K562 (cell line): ENCODE measurements around the gene GPR107. TPM values are rescaled to one million over a fixed set of nuclear protein-coding genes. Genes with fewer than 3 reads are reported as not detected.

ENCODE experiments used
- ATAC-seq: fragments of 200-7000 bp; cut with Tn5 transposase; 3 replicates; pipeline ENCODE4 v1.9.1; 2020; ENCODE audit warnings: moderate library complexity
- BruUV-seq: library from RNA; stranded (reverse); fragments of 400-500 nt; replicated peaks from 2 replicates; lab custom pipeline; 2021; lab: Mats Ljungman, UMichigan
- CTCF ChIA-PET: fragments of 300-600 bp; formaldehyde crosslinking; extraction: SDS; loops from one replicate; lab custom pipeline; 2021; ENCODE audit warnings: low intra/inter-chr PET ratio; lab: Yijun Ruan, JAX
- POLR2A ChIA-PET: fragments of 300-600, 350-650 bp; sonication (Branson Sonifier 250); formaldehyde crosslinking; extraction: SDS; loops from one replicate; lab custom pipeline; 2021; ENCODE audit warnings: antibody characterized with exemption, inconsistent platforms; lab: Yijun Ruan, JAX
- DNase-seq, 4 experiments: peaks; one replicate each; pipeline versions ENCODE4 v3.0.0 to v3.0.0-alpha.2; 2011 to 2018; ENCODE audit warnings: low spot score in 3 of 4, mixed read lengths in 3 of 4; ENCODE audit errors: extremely low read depth in 1 of 4
- FAIRE-seq: peaks from 2 replicates; lab custom pipeline; 2011; peaks lifted over from hg19 to GRCh38; lab: Jason Lieb, UNC
- H2AFZ ChIP-seq: 2 replicates; pipeline ENCODE4 v1.6.0; 2011; ENCODE audit warnings: low read depth, low read length, control low read depth, inconsistent platforms
- H3K27ac ChIP-seq: fragments of 200-600 bp; 3 replicates; pipeline ENCODE4 v1.8.0; 2011; ENCODE audit warnings: low read depth, mild to moderate bottlenecking, control low read depth, inconsistent platforms, low read length, moderate library complexity, mixed read lengths; ENCODE audit errors: extremely low read depth
- H3K27me3 ChIP-seq, 2 experiments: fragments of 300-600 bp in 1 of 2; 2 replicates in 1 of 2; 3 replicates in 1 of 2; pipeline versions ENCODE4 v1.6.0 to v1.8.0; 2011; ENCODE audit warnings: inconsistent platforms in 2 of 2, low read length in 2 of 2, mild to moderate bottlenecking in 1 of 2, mixed read lengths in 1 of 2, moderate library complexity in 1 of 2; ENCODE audit not compliant: control insufficient read depth in 2 of 2, insufficient read depth in 2 of 2
- H3K36me3 ChIP-seq: fragments of 300-600 bp; 3 replicates; pipeline ENCODE4 v1.8.0; 2011; ENCODE audit warnings: mild to moderate bottlenecking, low read length, inconsistent platforms; ENCODE audit not compliant: control insufficient read depth, insufficient read depth
- H3K4me1 ChIP-seq, 2 experiments: fragments of 200-600 bp in 1 of 2; replicated peaks in 1 of 2; 2 replicates in 1 of 2; 3 replicates in 1 of 2; pipeline versions ENCODE4 v1.5.1 to v1.8.0; 2011; ENCODE audit warnings: inconsistent platforms in 2 of 2, low read length in 2 of 2, mild to moderate bottlenecking in 1 of 2, mixed read lengths in 1 of 2, moderate library complexity in 1 of 2; ENCODE audit not compliant: control insufficient read depth in 2 of 2, insufficient read depth in 2 of 2
- H3K4me2 ChIP-seq: 2 replicates; pipeline ENCODE4 v1.6.1; 2011; ENCODE audit warnings: low read length, control low read depth, inconsistent platforms, mixed read lengths; ENCODE audit not compliant: insufficient read depth
- H3K4me3 ChIP-seq: fragments of 200-600 bp; sonication (generic), shearing (Covaris generic); 2 replicates; pipeline ENCODE4 v1.5.1; 2016; ENCODE audit warnings: control low read depth, inconsistent platforms
- H3K79me2 ChIP-seq: fragments of 200-600 bp; 3 replicates; pipeline ENCODE4 v1.8.0; 2011; ENCODE audit warnings: low read length, inconsistent platforms; ENCODE audit not compliant: control insufficient read depth, insufficient read depth
- H3K9ac ChIP-seq, 2 experiments: 2 replicates each; pipeline versions ENCODE4 v1.6.0 to v1.6.1; 2011; ENCODE audit warnings: low read depth in 2 of 2, low read length in 2 of 2, control low read depth in 1 of 2, inconsistent platforms in 1 of 2, mild to moderate bottlenecking in 1 of 2, mixed read lengths in 1 of 2; ENCODE audit not compliant: insufficient read depth in 1 of 2
- H3K9me1 ChIP-seq: one replicate; pipeline ENCODE4 v1.6.0; 2011; ENCODE audit warnings: inconsistent platforms, mild to moderate bottlenecking, low read length, moderate library complexity; ENCODE audit not compliant: control insufficient read depth, insufficient read depth
- H3K9me3 ChIP-seq: replicated peaks from 2 replicates; pipeline ENCODE4 v1.5.1; 2011; ENCODE audit warnings: low read depth, low read length, inconsistent platforms; ENCODE audit not compliant: control insufficient read depth, insufficient read depth
- H4K20me1 ChIP-seq: replicated peaks from 2 replicates; pipeline ENCODE4 v1.6.1; 2011; ENCODE audit warnings: low read length, inconsistent platforms, mixed read lengths; ENCODE audit not compliant: control insufficient read depth, insufficient read depth
- ATF7 ChIP-seq: fragments of 450-650 bp; IDR thresholded peaks from 2 replicates; pipeline ENCODE4 v1.7.1; 2014; ENCODE audit warnings: mild to moderate bottlenecking, moderate library complexity
- BRF1 ChIP-seq: IDR thresholded peaks from 3 replicates; pipeline ENCODE4 v1.6.1; 2011; ENCODE audit warnings: borderline replicate concordance, mild to moderate bottlenecking; ENCODE audit not compliant: insufficient read length; ENCODE audit errors: extremely low read depth
- CBFA2T2 ChIP-seq: fragments of 450-650 bp; conservative IDR thresholded peaks from 2 replicates; pipeline ENCODE4 v1.6.1; 2017; ENCODE audit warnings: mild to moderate bottlenecking
- ETV1 ChIP-seq: fragments of 450-650 bp; conservative IDR thresholded peaks from 2 replicates; pipeline ENCODE4 v1.6.1; 2016; ENCODE audit warnings: missing genetic modification characterization, control low read depth, low read depth, missing compliant biosample characterization
- ETV6 ChIP-seq, 3 experiments: fragments of 150-350 bp in 1 of 3; sonication (generic) in 1 of 3; formaldehyde crosslinking in 1 of 3; IDR thresholded peaks; 2 replicates each; pipeline versions ENCODE4 v1.6.1 to v1.8.0; 2014 to 2022; ENCODE audit warnings: borderline replicate concordance in 2 of 3, low read depth in 2 of 3, antibody characterized with exemption in 1 of 3, low read length in 1 of 3, mild to moderate bottlenecking in 1 of 3, missing genetic modification reagents in 1 of 3
- HDAC2 ChIP-seq: fragments of 450-650 bp; IDR thresholded peaks from 2 replicates; pipeline ENCODE4 v1.6.1; 2016; ENCODE audit warnings: mild to moderate bottlenecking
- HNRNPK ChIP-seq: fragments of 200-400 bp; formaldehyde crosslinking; IDR thresholded peaks from one replicate; pipeline ENCODE4 v1.6.1; 2018; ENCODE audit warnings: mild to moderate bottlenecking, low read depth, low read length; ENCODE audit not compliant: poor library complexity, severe bottlenecking
- MEIS2 ChIP-seq: fragments of 450-650 bp; IDR thresholded peaks from 2 replicates; pipeline ENCODE4 v1.6.1; 2014; ENCODE audit warnings: mild to moderate bottlenecking; ENCODE audit not compliant: partially characterized antibody
- PBX2 ChIP-seq, 2 experiments: IDR thresholded peaks in 1 of 2; conservative IDR thresholded peaks in 1 of 2; 2 replicates each; pipeline ENCODE4 v1.6.1; 2016; ENCODE audit warnings: low read depth in 2 of 2, mild to moderate bottlenecking in 1 of 2, missing compliant biosample characterization in 1 of 2, missing genetic modification characterization in 1 of 2, moderate library complexity in 1 of 2
- POLR2A ChIP-seq: fragments of 450-650 bp; conservative IDR thresholded peaks from 2 replicates; pipeline ENCODE4 v1.6.1; 2016
- RCOR1 ChIP-seq, 2 experiments: IDR thresholded peaks; 2 replicates each; pipeline ENCODE4 v1.6.1; 2012; ENCODE audit warnings: low read depth in 2 of 2, low read length in 2 of 2, borderline replicate concordance in 1 of 2, improper control_type of control experiment in 1 of 2
- SIRT6 ChIP-seq: IDR thresholded peaks from one replicate; pipeline ENCODE4 v1.6.1; 2012; ENCODE audit warnings: low read depth, mild to moderate bottlenecking, control low read depth, inconsistent platforms, low read length, moderate library complexity
- WGBS: fragments of 100-300 bp; shearing (Covaris generic); methylation state at CpG from one replicate; pipeline ENCODE4 v1.1.6; 2016; ENCODE audit warnings: low coverage, mixed read lengths; ENCODE audit not compliant: insufficient coverage; ENCODE audit errors: missing lambda C conversion rate; 5-methylcytosine and 5-hydroxymethylcytosine counted together
- in situ Hi-C: fragments of 300-500 bp; cut with MboI; formaldehyde crosslinking; loops from 4 replicates; pipeline ENCODE4 v1.15.0; 2018; ENCODE audit warnings: inconsistent platforms, mixed read lengths
- intact Hi-C: fragments of 100-400 bp; cut with micrococcal nuclease; formaldehyde crosslinking; loops from 2 replicates; pipeline ENCODE4 v1.14.2; 2022
- polyA plus RNA-seq, 8 experiments: library from polyadenylated mRNA; depleted of rRNA in 4 of 8; stranded (reverse) in 5 of 8; unstranded in 3 of 8; fragments of >200 nt; fragmentation: Nextera tagmentation in 2 of 8; fragmentation: Illumina TruSeq in 1 of 8; extraction: Ambion mirVana in 2 of 8; extraction: Trizol in 1 of 8; gene quantifications; 2 replicates each; pipeline versions ENCODE4 v1.2.1 to v1.2.3, GENCODE V29; 2011 to 2014; ENCODE audit warnings: inconsistent platforms in 1 of 8, missing spikeins in 1 of 8
- total RNA-seq, 7 experiments: library from RNA; depleted of rRNA in 6 of 7; stranded (reverse); fragments of >200 nt in 6 of 7; fragmentation: Illumina TruSeq in 2 of 7; extraction: Trizol in 2 of 7; gene quantifications; 2 replicates each; pipeline versions ENCODE4 v1.2.1 to v1.2.3, GENCODE V29; 2011 to 2021; ENCODE audit warnings: low replicate concordance in 1 of 7

Gene GPR107
- total and polyA plus RNA-seq, 9 of the 15 experiments (the other 6 are each of a cell fraction or from before 2014, with no cell fraction given), result 3.2 to 34.6 (median 14.4) TPM

GRCh38 chr9:130101915-130102314 lies 48.2 kb downstream of the GPR107 start (continued):
- TF ChIP-seq HNRNPK (no peak), CBFA2T2 (no peak), ATF7 (no peak), ETV6 (IDR thresholded peaks at IDR 0.05; ENCODE audit: borderline replicate concordance in 1 of 2, low read depth in 2 of 2, low read length in 1 of 2) (no peak), ETV6 (CRISPR knock-in tag; IDR thresholded peaks at IDR 0.05; ENCODE audit: borderline replicate concordance) (no peak), ETV1 (no peak)
- TF ChIP-seq, all 486 proteins: peak for 0

GRCh38 chr9:130104491-130105193 lies 50.9 kb downstream of the GPR107 start:
- H3K4me2 ChIP-seq, result no peak overlapping the region
- no peaks in the 10 kb centered on the region for H3K9me1 ChIP-seq
- peak; percentile 71 for TF ChIP-seq MEIS2
- TF ChIP-seq PBX2 (CRISPR knock-in tag; IDR thresholded peaks at IDR 0.05; ENCODE audit: low read depth), result no peak
- TF ChIP-seq PBX2 (tag; conservative IDR thresholded peaks at IDR 0.05; ENCODE audit: low read depth), result peak; percentile 51
- peak in 1 of 2 experiments; percentile 79; a peak in 2 of 4 replicates for TF ChIP-seq RCOR1 (IDR thresholded peaks at IDR 0.05; ENCODE audit: borderline replicate concordance in 1 of 2, low read depth in 2 of 2, low read length in 2 of 2)
- 0 out of 2 replicates have a peak, but pooled peaks have one; percentile 24 for TF ChIP-seq HDAC2
- TF ChIP-seq POLR2A, result no peak
- no peak for TF ChIP-seq BRF1
- no peak for TF ChIP-seq SIRT6
- no peaks in the 10 kb centered on the region for H3K79me2 ChIP-seq
- no peaks in the 10 kb centered on the region for H3K27me3 ChIP-seq
- no peak overlapping the region for H3K4me3 ChIP-seq
- ATAC-seq, result no peak
- 78% methylated on average over 4 of the region's 4 CpGs for WGBS
- H4K20me1 ChIP-seq, result peaks cover 9% of the 10 kb centered on the region
- no peak overlapping the region for H3K9ac ChIP-seq
- no peaks in the 10 kb centered on the region for H3K9me3 ChIP-seq
- no peaks in the 10 kb centered on the region; a peak in 1 of 5 replicates for H3K4me1 ChIP-seq
- DNase-seq, result no peak
- H3K27ac ChIP-seq, result no peak overlapping the region
- ChIA-PET CTCF (interaction anchor here (0.9 to 1.2 kb wide), 2 partner anchors 132 to 220 kb away, joined by 3 to 4 read pairs; no protein-coding TSS in a partner anchor), POLR2A (interaction anchor here (0.6 to 1.1 kb wide), 3 partner anchors 11 to 221 kb away, joined by 3 read pairs; no protein-coding TSS in a partner anchor)
- in situ Hi-C loops, result no loop called here
- FAIRE-seq, result no peak
- H3K36me3 ChIP-seq, result peaks cover 72% of the 10 kb centered on the region
- BruUV-seq, result no TSS peak
- H2AFZ ChIP-seq, result no peak overlapping the region
- intact Hi-C loops, result no loop called here
